Measurements from ENCODE around the gene SGO2. TPM values are rescaled to one million over a fixed set of nuclear protein-coding genes. Genes with fewer than 3 reads are reported as not detected.

The SGO2 gene
- polyA plus RNA-seq, 1 experiment, result 3.2 TPM

DNA sequence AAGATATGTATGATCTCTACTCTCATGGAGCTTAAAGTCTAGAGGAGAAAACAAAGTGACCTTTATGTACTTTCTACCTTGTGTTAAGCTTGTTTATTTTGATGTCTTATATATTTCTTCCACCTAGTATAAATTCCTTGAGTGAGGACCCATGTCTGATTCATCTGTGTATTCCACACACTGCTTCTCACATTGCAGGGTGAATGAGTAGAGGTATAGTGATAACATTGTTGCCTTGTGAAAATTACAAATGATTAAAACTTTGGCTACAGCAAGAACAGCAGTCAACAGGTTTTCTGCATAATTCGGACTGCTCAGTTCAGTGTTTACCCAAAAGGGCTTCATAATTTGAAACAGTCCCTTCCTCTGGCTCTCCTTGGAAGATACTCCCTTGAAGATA lies 96.1 kb downstream of the SGO2 start:
- TF ChIP-seq, protein P1, sequence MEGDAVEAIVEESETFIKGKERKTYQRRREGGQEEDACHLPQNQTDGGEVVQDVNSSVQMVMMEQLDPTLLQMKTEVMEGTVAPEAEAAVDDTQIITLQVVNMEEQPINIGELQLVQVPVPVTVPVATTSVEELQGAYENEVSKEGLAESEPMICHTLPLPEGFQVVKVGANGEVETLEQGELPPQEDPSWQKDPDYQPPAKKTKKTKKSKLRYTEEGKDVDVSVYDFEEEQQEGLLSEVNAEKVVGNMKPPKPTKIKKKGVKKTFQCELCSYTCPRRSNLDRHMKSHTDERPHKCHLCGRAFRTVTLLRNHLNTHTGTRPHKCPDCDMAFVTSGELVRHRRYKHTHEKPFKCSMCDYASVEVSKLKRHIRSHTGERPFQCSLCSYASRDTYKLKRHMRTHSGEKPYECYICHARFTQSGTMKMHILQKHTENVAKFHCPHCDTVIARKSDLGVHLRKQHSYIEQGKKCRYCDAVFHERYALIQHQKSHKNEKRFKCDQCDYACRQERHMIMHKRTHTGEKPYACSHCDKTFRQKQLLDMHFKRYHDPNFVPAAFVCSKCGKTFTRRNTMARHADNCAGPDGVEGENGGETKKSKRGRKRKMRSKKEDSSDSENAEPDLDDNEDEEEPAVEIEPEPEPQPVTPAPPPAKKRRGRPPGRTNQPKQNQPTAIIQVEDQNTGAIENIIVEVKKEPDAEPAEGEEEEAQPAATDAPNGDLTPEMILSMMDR (IDR thresholded peaks at IDR 0.05; ENCODE audit: insufficient read depth, low read depth, low read length), result no peak
- POLR2A ChIA-PET, result no interaction called here
- Histone ChIP-seq H3K4me3 (ENCODE audit: low read depth, low read length) (no peak overlapping the region), H3K36me3 (ENCODE audit: control insufficient read depth, insufficient read depth, low read length) (no peaks in the 10 kb centered on the region), H3K27me3 (ENCODE audit: control insufficient read depth, insufficient read depth, low read length) (no peaks in the 10 kb centered on the region)
- CTCF ChIA-PET, result interaction anchor here (0.9 to 1.1 kb wide), 2 partner anchors 8 to 80 kb away, joined by 3 read pairs; no protein-coding TSS in a partner anchor
- DNase-seq (ENCODE audit: low read depth), result no peak

DNA sequence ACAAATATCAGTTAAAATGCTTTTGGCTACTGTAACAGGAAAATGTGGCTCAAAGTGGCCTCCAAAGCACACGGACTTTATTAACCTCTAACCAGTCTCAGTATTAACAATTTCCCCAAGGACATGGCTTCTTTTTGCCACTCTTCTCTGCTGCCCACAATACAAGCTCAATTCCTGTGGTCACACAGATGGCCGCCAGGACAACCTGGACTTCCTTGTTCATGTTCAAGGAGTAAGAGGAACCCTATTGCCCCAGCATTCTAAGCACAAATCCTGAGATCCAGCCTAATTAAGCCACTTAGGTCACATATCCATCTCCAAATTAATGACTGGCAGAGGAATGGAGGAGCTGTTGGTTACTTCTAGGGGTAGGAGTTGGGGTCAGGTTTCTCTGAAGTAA lies 98.0 kb downstream of the SGO2 start:
- TF ChIP-seq, protein P1 (IDR thresholded peaks at IDR 0.05; ENCODE audit: insufficient read depth, low read depth, low read length), result no peak
- ChIA-PET CTCF (interaction anchor here (0.9 to 1.6 kb wide), 2 partner anchors 10 to 109 kb away, joined by 3 read pairs; no protein-coding TSS in a partner anchor), POLR2A (no interaction called here)
- no peak for DNase-seq (ENCODE audit: low read depth)
- Histone ChIP-seq H3K4me3 (ENCODE audit: low read depth, low read length) (no peak overlapping the region), H3K36me3 (ENCODE audit: control insufficient read depth, insufficient read depth, low read length) (no peaks in the 10 kb centered on the region), H3K27me3 (ENCODE audit: control insufficient read depth, insufficient read depth, low read length) (no peaks in the 10 kb centered on the region)

DNA sequence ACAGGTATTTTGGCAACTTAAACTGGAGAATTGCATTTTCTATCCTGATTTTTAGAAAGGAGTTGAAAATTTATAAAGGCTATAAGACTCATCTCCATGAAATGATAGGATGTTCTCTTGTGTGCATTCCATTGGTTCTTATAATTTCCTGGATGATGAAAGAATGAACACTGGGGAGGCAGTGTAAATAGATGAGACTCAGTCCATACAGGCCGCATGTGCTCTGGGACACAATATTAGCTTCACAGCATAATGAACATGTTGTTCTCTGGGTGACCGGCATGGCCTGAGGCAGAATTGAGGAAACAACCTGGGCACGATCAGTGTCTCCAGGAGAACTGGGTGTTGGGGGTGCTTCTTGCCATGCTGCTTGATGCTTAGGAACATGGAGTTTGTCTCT lies 98.7 kb downstream of the SGO2 start:
- TF ChIP-seq, protein P1 (IDR thresholded peaks at IDR 0.05; ENCODE audit: insufficient read depth, low read depth, low read length), result no peak
- ChIA-PET POLR2A (interaction anchor here (0.6 kb wide), 1 partner anchor 52 kb away, joined by 15 read pairs; no protein-coding TSS in a partner anchor), CTCF (interaction anchor here (1.6 to 2.8 kb wide), 2 partner anchors 9 to 10 kb away, joined by 3 to 17 read pairs; no protein-coding TSS in a partner anchor)
- no peak overlapping the region for H3K4me3 ChIP-seq (ENCODE audit: low read depth, low read length)
- no peak for DNase-seq (ENCODE audit: low read depth)
- no peaks in the 10 kb centered on the region for H3K36me3 ChIP-seq (ENCODE audit: control insufficient read depth, insufficient read depth, low read length)
- H3K27me3 ChIP-seq (ENCODE audit: control insufficient read depth, insufficient read depth, low read length), result no peaks in the 10 kb centered on the region

DNA sequence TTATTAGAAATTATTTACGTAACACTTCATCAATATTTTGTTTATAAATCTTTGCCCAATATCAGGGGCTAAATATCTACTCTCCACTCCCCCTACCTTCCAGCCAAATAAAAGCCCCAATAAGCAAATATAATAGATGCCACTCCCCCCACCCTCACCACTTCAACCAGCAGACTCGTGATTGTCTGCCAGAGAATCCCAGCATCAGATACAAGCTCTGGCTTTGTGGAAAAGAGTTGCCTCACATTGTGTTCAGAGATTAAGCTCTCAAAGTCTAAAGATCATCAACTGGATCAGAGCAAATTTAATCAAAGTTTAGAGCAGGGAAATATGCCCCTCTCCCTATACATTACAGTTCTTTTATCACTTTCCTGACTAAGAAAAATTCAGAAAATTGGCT lies 99.3 kb downstream of the SGO2 start:
- ChIA-PET POLR2A (interaction anchor here (0.6 kb wide), 1 partner anchor 51 kb away, joined by 15 read pairs; no protein-coding TSS in a partner anchor), CTCF (interaction anchor here (1.1 to 2.8 kb wide), 4 partner anchors 9 to 78 kb away, joined by 3 to 17 read pairs (median 4); no protein-coding TSS in a partner anchor)
- Histone ChIP-seq H3K36me3 (ENCODE audit: control insufficient read depth, insufficient read depth, low read length) (no peaks in the 10 kb centered on the region), H3K27me3 (ENCODE audit: control insufficient read depth, insufficient read depth, low read length) (no peaks in the 10 kb centered on the region), H3K4me3 (ENCODE audit: low read depth, low read length) (no peak overlapping the region)
- no peak for DNase-seq (ENCODE audit: low read depth)
- TF ChIP-seq, protein P1 (IDR thresholded peaks at IDR 0.05; ENCODE audit: insufficient read depth, low read depth, low read length), result no peak

DNA sequence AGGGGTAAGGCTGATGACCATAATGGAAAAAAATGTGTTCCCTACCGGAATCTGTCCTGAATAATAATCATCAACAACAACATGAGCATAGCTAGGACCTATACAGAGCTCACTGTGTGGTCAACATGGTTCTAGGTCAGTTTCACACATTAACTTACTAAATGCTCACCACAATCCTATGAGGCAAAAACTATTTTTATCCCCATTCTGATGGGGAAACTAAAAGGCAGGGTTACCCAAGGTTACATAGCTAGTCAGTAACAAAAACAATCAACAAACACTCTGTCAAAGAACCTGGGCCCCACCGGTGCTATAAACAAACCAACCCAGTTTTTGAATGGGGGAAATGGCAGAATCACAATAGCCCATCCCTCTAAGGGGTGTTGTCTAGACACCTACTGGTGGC lies 100.0 kb downstream of the SGO2 start:
- TF ChIP-seq, protein P1 (IDR thresholded peaks at IDR 0.05; ENCODE audit: insufficient read depth, low read depth, low read length), result no peak
- peak; percentile 65 for DNase-seq (ENCODE audit: low read depth)
- CTCF ChIA-PET, result interaction anchor here (0.7 to 2.8 kb wide), 7 partner anchors 8 to 86 kb away, joined by 3 to 17 read pairs (median 3); no protein-coding TSS in a partner anchor

More for the DNA sequence above, 100.0 kb downstream of the SGO2 start:
- POLR2A ChIA-PET, result no interaction called here
- H3K36me3 ChIP-seq (ENCODE audit: control insufficient read depth, insufficient read depth, low read length), result no peaks in the 10 kb centered on the region
- H3K4me3 ChIP-seq (ENCODE audit: low read depth, low read length), result no peak overlapping the region
- no peaks in the 10 kb centered on the region for H3K27me3 ChIP-seq (ENCODE audit: control insufficient read depth, insufficient read depth, low read length)
